COR-L47 (cell line): ENCODE data around the gene TMEM31.
"Not testable (repeated sequence)": the region's sequence is repeated elsewhere in the genome, so short reads cannot be mapped to it uniquely, and the experiment has no call there.

Experiments
- DNase-seq: peaks from one replicate; lab custom pipeline; 2025; lab: John Stamatoyannopoulos, UW

Gene TMEM31

DNA sequence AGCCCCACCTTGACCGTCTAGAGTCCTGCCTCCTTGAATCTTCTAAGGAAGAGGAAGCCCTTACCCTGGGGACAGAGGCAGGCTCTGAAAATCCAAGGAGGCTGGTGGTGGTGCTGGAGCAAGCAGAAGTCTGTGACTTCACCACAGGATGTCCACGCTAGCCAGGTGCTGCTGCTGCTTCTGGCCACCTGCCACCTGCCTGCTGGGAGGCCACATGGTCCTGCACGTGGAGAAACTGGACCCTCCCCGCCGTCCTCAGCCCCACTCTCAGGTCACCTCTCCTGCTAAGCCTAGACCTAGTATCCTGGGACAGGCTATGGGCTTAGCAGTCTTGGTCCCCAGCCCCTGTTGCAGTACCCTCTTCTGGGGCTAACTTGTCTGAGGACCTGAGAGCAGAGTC is 15.8 kb downstream of the TMEM31 start:
- peak; percentile 71 for DNase-seq

DNA sequence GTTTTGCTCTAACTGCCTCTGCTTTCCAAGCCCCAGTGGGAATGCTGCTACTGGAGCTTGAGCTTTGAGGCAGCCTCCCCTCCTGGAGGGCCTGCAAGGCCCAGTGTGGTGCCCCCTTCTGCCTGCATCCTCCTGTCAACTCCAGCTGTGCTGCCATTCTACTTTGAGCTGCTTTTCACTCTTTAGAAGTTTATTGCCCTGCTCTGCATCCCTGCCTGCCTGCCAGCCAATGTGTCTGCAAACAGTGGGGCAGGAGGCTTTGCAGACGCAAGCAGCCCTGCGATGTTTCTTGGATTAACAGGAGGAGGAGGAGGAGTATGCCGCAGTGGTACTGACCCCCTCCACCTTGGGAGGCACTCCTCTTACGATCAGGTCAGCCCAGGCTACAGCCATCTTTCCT is 16.4 kb downstream of the TMEM31 start:
- no peak for DNase-seq

DNA sequence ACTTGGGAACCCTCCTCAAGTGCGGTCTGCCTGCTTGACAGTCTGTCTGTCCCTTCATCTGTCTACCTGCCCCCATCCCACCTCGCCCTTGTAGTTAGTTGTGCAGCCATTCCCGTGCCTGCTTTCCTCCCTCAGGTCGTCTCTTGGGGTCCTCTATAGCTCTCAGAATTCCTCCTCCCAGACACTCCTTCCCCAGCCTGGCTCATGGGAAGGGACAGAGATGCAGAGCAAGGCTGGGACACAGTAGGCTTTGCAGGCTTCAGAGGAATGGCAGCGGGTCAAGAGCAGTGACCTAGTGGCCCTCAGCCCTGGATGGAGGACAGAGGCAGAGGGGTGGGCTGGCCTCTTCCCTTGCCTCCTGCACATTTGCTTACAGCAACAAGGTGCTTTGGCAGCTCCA is 18.3 kb downstream of the TMEM31 start:
- DNase-seq: no peak

DNA sequence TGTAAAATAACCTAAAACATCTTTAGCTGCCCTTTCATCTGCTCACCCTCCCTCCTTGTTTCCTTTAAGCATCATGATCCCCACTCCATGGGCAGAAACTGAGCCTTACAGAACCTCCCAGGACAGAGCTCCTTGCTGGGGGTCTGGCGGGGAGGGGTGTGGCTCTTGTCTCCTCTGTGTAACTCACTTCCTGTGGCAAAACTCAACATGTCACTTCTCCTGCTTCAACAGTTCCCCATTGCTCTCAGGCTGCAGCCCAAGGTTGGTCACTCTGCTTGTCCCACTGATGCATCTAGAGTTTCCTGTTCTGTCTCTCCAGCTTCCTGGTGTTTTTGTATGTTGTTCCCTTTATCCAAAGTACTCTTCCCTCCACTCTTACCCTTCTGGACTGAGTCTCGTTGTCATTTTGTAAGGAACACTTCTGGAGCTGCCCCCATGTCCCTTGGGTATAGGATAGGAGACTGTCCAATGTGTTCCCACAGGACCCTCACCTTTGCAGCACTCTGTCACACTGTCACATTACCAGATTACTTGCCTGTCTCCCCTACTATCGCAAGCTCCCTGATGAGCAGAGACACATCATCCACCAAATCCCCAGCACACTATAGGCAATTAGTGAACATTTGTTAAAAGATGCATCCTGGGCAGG is 19.6 kb downstream of the TMEM31 start:
- no peak for DNase-seq

DNA sequence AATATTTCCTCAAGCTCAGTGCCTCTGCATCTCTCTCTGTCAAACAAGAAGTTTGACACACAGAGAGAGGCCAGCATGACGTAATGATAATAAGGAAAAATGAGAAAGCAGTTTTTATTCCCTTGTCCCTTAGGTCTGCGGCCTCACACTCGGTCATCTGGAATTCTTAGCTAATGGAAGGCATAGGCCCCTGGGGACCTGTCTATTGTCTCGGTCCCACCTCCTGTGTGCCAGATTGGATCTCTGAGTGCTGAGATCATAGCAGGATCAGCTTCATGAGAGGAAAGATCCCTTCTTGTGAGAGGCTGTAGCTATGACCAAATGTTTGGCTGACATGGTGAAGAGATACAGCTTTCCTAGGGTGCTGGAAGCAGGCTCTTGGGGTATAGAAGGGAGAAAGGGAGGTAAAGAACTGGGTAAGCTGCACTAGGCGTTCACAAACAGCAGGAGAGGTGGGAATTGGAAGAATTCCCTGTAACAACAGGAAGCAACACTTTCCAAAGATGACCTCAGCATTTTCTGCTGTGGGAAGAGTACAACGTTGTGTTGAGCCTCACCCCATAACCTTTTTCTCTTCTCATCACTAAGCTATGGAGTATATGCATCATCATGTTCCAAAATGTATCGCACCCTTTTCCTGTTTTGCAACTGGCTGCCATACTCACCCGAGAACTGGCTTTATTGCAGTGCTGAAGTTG is 20.2 kb downstream of the TMEM31 start:
- no peak for DNase-seq

DNA sequence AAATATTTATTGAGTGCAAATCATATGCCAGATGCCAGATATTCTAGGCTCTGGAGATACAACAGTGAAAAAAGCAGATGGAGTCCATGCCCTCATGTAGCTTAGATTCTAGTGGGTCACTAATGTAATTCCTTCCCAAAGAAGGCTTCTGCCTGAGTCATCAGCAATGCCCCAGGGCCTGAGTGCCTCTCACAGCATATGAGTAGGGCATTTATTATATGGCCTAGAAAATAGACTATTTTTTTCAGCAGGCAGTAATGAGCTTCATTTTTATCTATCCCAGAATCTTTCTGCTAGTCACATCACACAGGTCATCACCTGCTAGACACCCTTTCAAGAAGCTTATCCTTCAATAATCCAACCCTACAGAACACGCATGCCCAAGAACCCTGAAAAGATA is 22.3 kb downstream of the TMEM31 start:
- no peak for DNase-seq

DNA sequence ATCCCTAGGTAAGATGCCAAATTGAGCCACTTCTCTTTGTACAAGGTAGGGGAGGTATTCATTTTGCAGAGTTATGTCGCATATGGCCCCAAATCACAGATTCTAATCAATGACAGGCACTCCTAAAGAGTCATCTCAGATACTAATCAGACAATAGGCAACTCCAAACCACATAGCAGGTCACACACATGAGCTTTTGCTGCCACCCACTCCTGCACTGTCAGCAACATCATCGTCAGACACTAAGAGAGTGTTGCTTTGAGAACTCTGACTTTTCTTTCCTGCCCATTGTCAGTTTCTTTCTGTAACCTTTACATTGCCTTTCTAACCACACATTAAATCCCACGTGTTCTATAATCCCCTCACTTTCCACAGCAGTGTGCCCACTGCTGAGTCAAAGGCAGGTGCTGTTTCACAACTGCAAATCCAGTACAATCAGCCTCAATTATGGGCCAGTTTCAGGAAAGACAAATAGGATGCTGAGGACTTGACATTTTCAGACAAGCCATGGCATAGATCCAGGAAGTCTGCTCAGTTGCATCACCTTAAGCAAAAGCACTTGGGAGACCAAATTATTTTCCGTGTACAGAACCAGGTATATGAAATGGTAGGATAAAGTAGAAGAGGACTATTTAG is 23.5 kb downstream of the TMEM31 start:
- DNase-seq: peak; percentile 36

DNA sequence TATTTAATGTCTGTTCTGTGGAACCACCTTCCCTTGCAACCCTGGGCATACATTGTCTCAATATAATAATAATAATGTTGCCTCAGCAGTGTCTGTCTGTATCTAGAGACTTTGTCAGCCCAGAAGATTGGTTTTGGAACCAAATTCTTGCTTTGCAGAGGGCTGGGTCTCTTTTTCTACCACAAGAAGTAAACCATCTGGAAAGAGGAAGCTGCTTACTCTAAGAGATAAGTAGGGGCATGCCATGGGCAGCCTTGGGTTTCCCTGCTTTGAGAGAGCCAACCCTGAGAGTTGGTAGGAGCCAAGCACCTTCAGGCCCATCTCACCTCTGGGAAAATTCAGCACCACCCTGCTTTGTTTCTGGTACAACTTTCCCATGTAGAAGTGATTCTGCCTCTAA is 27.0 kb downstream of the TMEM31 start:
- no peak for DNase-seq

DNA sequence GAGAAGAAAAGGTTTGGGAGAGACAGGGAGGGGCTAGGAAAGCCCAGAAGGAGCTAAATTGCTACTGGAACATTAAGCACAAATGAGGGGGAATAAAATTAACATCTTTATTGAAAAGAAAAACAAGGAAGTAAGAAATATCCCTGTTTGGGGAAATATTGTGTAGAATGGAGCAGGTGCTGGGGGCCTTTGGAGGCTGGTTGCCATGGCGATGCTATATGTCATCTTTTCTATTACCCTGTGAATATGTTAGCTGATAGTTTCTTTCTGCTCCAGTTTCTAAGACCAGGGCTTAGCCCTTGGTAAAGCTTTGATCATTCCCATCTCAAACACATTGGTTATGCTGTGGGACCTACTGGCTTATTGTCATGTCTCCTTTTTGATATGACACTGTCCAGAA is 28.7 kb downstream of the TMEM31 start:
- DNase-seq: no peak

DNA sequence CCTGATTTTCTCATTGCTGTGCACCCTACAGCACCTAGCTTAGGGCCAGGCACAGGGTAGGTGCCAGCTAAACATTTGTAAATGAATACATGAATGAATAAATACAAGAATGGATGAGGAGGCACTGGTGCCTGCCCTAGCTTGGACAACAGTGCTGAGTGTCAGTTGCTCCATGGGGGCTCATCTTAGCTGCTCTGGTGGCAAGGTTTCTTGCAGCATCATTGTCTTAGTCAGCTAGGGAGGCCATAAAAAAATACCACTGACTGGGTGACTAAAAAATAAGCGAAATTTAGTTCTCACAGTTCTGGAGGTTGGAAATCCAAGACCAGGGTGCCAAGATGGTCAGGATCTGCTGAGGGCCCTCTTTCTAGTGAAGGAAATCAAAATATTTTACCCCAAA is 31.2 kb downstream of the TMEM31 start:
- DNase-seq: no peak

DNA sequence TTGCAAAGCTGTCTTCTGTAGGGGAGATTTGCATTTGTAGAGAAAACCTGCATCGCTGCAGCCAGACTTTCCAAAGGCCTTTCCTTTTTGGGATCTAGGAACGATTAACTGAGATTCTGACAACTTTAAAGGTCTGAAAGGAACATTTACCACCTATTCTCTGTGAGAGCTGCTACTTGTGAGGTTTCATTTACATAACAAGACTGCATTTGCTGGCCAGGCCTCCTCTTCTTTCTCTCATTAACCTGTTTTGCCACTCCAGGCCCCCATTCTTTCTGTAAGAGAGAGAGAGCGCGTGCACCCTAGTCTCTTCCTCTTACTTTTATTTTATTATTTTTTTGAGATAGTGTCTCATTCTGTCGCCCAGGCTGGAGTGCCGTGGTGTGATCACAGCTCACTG is 31.6 kb downstream of the TMEM31 start:
- no peak for DNase-seq

DNA sequence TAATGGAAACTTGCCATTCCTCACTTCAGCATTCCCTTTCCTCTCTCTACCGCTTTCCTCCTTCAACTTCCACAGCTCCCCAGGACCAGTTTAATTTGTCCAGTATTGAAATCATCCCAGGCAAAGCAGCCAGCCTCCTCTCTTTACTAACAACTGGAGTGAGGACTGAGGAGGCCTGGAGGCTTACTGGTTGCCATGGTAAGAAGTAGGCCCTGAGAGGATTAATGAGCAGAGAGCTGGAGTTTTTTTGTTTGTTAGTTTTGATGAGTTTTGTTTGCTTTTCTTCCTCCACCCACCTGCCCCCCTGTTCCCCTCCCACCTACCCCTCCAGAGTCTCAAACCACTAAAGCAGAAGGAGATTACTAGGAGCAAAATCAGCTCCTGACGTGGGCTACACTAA is 36.5 kb downstream of the TMEM31 start:
- no peak for DNase-seq

DNA sequence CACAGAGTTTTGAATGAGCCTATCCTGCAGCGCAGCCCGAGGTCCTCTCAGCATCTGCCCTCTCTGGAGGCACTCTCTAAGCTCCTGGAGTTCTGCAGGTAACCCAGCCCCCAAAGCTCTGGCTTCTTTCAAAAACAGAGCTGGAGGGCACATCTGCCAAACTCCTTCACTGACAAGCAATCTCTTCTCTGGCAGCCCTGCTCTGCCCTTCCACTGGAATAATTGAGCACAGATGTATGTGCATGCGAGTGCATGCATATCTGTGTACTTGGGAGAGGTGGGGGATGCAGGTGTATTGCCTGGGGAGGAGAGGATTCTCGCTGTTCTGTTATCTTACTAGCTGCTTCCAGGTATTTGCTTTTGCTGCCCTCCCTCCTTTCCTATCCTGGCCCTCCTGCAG is 43.7 kb downstream of the TMEM31 start:
- DNase-seq: no peak

DNA sequence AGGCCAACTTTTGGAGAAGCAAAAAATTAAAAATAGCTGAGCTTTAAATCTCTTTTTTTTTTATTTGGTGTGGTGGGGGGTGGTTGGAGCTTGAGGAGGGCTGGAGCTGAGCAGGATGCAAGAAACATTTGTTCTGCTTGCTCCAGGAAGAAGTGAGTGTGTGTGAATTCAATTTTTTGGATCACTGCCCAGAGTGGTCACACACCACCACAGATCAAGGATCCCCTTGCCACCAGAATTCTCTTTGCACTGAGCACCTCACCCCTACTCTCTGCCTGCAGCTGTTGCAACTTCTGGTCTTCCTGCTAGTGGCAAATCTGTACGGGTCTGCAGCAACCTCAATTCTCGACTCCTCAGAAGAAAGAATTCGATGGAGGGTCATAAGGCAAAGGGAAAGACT is 46.0 kb downstream of the TMEM31 start:
- no peak for DNase-seq

DNA sequence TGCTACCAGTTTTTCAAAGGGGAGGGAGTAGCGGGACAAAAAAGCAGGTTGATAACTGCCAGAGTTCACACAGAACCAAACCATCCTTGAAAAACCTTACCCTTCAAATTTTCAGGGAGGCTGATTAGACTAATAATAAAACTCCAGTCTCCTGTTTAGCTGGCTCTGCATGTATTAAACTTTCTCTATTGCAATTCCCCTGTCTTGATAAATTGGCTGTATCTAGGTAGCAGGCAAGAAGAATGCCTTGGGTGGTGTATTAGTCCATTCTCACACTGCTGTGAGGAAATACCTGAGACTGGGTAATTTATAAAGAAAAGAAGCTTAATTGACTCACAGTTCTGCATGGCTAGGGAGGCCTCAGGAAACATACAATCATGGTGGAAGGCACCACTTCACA is 47.8 kb downstream of the TMEM31 start:
- DNase-seq: no peak

DNA sequence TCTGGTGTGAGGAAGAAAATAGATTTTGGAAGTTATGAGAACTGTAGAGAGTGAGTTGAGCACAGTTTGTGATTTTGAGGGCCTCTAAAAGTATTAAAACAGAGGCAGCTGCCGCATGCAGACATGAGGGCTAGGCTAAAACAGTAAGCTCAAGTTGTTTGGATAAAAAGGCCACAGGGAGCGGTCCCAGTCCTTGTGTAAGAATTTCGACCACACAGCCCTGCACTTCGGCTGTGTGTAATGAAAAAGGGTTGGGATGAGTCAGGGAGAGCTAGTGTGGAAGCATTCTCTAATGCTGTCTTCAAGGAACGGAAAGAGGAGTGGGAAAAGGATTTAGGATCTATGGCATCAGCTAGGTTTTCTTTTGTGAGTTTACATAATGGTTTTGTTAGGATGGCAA is 52.8 kb downstream of the TMEM31 start:
- DNase-seq: not testable (repeated sequence)
